HG02981 (cell line): ENCODE measurements around the gene PVALB.

ENCODE experiments used
- ATAC-seq: cut with Tn5 transposase; IDR thresholded peaks from one replicate; pipeline ENCODE4 v1.9.1; 2021; ENCODE audit warnings: mild to moderate bottlenecking, moderate library complexity; ENCODE audit not compliant: unreplicated experiment

The PVALB gene

DNA sequence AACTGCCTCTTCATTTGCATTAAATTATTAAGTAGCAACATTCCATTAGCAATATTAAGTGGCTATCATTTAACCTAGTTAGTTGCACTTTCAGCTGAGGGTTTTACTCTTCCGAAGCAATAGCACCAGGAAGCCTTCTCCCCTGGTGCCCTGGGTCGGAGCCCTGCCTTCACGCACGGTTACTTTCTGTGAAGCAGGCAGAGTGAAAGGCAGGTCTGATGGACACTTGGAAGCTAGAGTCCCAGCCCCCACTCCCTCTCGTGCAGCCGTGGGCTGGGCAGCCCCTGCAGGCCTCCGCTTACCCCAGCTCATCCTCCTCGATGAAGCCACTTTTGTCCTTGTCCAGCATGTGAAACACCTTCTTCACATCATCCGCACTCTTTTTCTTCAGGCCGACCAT is 2.0 kb downstream of the PVALB start:
- ATAC-seq = no peak

DNA sequence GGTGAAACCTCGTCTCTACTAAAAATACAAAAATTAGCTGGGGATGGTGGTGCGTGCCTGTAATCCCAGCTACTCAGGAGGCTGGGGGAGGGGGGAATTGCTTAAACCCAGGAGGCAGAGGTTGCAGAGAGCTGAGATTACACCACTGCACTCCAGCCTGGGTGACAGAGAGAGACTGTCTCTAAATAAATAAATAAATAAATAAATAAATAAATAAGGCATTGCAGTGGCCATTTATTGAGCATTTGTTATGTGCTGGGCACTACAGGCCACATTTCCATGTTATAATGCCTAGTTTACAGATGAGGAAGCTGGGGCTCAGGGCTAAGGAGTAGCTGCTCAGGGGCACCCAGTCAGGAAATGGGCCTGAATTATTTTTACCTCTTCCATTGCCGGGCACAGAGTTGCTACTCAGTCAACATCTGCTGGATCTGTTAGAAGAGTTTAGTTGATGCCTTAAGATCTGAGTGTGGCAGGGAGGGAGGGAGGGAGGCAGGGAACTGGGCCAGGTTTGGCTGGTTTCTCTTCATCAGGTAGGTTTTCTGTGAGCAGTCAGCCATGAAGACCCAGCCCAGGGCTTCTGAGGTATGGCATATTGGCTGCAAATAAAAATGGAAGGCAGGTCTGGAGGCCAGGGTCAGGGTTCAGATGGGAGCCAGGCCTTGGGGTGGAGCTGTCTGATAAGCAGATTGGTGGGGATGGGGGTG is 5.6 kb downstream of the PVALB start:
- ATAC-seq = no peak

DNA sequence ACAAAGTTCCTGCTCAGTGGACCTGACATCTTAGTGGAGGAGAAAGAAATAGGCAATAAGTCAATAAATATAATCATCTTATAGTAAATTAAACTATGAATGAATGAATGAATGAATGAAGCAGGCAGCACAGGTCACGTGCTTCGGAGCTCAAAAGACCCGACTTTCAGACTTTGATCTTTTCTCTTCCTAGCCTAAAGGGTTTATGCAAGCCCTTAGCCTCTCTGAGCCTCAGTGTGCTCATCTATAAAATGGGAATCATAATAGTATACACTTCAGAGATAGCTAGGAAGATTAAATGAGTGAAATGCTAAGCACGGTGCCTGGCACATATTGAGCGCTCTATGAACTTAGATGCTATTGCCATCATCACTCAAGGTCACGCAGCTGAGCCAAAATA is 7.5 kb downstream of the PVALB start:
- ATAC-seq = no peak

DNA sequence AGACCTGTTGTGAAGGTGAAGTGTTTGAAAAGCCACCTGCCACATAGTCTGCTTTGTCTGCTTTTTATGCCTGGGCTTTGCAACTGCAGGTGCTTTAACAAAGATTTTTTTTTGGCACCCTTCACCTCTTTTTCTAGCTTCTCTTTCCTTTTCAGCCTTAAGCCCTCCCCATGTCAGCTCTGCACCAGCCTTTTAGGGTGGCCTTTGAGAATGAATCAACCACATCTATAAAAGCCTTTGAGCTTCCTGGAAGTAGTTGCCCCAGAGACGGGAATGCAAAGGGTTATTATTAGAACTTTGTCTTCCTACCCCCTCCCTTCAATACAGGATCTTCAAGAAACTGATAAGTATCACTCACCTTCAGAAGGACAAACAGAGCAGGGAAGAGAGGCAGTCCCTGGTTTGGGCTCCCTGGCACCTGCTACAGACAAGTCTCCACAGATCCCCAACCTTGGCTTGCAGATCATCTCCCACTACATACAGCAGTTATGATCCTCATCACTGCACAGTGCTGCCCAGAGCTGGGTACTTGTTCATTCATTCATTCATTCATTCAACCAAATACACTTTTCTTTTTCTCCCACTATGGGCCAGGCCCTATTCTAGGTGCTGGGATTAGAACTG is 8.0 kb downstream of the PVALB start:
- no peak for ATAC-seq

DNA sequence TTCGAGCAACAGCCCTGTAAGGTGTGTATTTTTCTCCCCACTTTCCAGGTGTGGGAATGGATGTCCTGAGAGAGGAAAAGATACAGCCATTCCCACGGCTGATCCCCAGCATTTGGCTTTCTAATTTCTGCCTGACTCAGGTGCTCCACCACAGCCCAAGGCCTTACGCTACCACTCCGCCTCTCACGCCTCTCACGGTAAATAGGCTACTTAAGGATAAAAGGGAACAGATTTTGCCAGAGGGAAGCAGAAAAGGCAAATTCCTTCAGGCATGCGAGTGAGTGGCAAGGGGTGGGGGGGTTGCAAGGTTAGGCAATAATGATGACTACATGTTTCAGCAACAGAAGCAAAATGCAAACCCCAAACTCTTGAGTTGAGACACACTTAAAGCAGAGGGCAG is 9.2 kb downstream of the PVALB start:
- ATAC-seq = no peak

DNA sequence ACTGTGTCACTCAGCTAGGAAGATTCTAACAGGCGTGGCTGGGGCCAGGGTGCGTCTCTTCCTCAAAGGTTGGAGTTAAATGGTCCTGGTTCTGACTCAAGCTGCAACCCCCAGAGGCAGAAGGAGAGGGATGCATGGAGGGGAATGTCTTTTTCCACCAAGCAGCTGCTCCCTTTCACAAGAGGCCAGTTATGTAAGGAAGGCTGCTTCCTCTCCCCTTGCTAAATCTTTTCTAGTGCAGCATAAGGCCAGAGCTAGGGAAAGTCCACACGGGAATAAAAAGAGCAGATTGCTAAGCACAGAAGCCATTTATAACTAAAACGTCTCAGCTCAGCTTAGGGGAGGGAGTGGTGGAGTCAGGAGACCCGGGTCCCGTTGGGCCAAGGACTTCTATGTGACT is 10.0 kb downstream of the PVALB start:
- ATAC-seq = no peak

DNA sequence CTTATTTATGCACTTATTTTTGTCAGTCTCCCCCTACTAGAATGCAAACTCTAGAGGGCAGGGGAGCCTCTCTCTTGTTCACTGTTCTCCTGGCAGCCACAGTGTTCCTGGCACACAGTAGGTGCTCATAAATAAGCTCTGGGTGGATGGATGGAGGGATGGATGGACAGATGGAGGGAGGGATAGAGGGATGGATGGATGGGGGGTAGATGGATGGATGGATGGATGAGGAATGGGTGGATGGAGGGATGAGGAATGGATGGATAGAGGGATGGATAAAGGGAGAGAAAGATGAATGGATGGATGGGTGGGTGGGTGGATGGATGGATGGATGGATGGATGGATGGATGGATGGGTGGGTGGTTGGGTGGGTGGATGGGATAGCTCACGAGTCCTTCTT is 13.5 kb downstream of the PVALB start:
- ATAC-seq = no peak

DNA sequence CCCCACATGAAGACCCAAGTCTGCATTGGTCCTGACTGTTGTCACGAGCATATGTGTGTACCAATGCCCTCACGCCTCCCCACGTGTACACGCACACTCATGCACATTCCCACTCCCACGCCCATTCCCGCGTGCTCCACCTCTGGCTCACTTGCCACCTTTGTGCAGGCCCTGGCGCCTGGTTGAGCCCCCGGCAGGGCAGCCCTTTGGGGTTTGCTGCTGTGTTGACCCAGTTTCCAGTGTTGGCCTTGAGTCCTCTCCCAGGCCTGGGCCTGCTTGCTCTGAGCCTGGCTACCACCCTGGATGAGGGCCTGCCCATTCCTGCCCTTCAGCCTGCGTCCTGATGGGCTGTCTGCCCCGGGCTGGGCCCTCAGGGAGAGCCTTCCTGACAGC is 18.2 kb downstream of the PVALB start:
- no peak for ATAC-seq

DNA sequence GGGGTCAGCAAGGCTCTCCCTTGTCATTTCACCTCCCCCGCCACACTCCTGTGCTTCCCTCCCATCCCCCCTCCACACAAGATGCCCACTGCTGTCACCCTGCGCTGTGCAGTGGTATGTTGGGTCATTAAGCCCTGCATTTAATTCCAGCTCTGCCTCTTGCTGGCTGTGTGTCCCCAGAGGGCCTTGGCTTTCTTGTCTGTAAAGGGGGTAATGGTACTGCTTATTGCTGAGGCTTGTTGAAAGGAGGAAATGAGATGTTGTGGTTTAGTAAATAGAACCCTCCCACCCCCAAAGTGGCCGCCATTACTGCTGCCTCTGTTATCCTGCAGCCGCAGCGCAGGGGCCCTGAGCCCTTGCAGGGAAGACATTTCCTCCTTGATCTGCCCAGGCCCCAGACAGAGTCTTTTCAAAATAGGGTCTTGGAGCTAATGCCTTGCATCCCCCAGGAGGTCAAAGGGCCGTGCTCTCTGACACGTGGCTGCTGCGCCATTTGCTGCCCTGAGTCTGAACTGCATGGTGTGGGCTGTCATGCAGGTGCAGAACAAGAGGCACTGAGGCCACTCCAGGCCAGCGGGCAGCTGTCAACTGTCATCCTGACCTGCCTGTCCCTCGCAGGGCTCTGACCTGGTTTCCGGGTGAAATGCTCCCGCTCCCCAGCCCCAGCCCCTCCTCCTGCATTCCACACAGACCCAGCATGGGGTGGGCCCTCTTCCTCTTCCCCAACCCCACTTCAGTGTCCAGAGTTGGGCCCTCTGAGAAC is 18.7 kb downstream of the PVALB start:
- ATAC-seq = no peak

DNA sequence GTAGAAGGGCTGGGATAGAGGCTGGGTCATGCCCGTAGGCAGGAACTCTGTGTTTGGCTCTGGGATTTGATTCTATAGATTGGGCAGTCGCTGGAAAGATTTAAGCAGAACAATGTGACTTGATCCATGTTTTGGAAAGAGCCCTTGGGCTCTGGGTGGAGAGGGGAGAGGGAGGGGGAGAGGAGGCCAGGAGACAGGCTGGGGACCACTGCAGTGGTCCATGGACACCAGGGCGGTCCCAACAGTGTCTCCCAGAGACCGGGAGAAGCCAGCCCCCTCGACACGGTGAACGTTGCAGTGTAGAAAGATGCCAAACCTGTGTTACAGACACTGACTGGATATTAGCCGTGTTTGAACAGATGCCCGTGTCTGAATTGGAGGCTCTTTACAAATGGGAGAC is 19.5 kb downstream of the PVALB start:
- ATAC-seq = no peak

DNA sequence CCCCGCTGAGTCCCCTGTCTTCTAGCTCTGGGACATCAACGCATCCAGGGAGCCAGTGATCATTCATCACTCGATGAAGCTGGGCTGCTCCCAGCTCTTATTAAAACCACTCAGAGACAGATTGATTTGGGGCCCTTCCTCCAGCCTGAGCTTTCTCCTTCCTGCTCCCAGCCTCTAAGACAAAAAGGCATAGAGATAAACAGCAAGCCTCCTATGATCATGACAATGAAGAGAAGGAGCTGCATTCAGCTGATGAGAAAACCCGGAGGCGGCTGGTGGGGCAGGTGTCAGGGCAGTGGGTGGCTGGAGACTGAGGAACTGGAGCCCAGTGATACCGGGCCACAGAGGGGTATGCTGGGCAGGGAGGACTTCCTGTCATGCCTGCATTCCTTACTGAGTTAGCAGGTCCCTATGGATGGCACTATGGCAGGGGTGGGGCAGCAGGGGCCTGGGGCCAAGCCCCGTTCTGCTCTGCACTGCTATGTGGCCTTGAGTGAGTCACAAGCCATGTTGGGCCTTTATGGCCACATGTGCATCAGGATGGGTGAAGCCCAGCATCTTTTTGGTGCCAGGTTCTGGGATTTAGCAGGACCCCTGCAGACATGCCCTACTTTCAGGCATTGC is 20.2 kb downstream of the PVALB start:
- ATAC-seq = no peak

DNA sequence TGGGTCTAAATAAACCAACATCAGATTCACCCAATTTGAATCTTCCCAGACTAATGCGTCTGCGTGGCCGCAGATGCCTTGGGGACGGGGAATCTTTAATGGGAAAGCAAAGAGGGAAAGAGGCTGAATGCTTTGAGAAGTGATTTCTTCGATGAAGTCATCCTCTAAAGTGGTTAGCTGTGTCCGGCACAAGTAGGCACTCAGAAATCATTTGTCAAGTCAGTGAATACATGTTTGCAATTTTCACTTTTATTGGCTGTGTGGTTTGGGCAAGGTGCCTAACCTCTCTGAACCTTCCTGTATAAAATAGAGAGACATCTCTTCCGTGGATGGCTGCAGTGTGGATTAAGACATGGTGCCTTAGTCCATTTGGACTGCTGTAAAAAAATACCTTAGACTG is 21.2 kb downstream of the PVALB start:
- no peak for ATAC-seq

DNA sequence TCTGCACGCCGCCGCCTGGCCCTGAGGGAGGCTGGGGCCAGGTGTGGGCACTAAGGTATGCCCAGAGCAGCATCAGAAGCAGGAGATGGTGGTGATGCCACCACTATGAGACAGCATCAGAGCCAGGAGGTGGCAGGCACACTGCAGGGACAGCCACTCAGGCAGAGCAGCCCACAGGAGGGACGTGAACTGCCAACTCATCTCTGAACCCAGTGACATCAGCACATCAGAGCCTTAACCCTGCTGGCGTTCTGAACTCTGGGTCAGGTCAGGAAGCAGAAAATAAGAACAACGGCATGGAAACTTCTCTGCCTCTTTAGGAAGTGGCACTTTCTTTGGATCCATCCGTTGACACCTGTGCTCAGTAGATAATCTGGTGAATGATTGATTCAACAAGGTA is 26.2 kb downstream of the PVALB start:
- no peak for ATAC-seq

DNA sequence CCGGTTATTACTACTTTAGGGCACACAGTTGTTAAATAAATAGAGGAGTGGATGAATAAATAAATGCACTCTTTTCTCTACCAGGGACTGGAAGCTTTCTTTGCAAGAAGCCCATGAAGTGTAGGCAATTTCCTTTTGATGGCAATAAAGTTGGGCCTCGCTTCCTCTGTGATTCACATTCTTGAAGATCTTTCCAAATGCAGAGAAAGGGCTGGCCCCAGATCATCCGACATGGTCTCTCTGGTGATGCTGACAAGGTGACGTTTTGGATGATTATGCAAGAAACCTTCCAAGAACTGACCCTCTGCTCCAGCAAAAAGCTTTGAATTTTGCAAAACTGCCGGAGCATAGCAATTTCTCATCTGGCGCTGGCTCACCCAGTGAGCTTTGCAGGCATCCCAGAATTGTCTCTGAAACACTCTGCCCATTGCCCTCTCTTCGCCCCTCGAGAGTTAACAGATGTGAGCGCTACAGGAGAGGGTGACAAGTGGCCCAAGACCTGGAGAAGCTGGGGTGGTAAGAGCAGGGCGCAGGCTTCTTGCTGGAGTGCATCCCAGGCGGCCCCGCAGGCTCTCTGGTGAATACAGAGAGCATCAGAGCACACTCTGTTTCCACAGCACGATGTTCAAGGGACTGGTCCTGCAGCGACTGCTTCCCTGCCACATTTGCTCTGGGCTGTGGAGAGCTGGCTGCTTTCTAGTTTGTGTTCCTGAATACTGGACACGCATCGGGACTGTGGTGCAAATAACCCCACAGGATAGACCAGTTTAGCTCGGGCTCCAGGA is 29.4 kb downstream of the PVALB start:
- ATAC-seq = no peak

DNA sequence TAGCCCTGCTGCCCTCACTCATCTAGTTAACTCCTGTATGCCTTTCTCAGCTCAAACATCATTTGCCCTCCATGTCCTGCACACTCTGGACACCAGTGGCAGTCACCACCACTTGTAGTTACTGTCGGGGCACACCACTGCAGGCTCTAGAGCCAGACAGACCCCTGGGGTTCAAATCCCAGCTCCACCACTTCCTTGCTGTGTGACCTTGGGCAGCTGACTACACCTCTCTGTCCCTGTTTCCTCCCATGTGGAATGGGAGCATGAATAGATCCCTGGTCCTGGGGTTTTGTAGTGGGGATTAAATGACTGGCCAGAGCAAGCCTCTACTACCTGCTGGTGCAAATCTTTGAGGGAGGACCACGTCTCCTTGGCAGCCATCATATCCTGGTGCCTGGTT is 33.1 kb downstream of the PVALB start:
- no peak for ATAC-seq

DNA sequence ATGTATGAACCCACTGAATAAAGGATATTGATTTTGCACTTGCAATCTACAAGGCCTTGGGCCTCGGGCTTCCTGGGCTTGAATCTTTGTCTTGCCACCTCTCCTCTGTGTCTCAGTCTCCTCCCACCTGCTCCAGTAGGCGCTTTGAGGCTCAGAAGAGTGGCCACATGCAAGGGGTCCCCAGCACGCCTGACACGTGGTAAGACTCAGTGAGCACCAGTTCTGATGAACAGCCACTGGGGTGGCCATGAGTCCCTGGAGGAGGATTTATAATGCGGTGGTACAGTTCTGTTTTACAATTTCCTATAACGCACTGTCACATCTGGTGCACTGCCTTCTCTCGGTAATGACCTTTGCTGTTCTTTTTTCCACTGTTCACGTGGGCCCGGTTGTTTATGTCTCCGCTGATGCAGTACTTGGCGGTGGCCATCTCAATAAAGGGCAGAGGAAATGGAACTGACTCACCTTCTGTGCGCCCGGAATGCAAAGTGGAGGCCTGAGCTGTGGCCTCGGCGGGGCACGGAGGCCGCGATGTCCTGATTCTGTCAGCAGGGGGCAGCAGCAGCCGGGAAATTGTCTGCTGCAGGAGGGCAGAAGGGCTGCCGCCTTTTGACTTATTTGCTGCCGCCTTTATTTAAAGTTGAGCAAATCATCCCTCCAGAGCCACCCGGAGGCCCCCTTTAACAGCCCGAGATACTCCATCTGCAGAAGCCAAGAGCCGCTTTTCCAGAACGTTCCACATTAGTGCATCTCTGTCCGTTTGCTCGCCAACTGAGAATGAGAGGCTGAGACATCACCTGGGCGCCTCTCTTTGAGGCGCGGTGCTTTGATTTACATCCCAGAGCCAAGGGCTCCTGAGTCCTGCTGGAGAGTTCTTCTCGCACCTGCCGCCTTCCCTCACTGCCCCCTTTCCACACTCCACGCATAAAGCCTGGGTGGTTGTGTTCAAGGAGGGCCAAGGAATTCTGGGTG is 34.9 kb downstream of the PVALB start:
- ATAC-seq = peak; percentile 66

DNA sequence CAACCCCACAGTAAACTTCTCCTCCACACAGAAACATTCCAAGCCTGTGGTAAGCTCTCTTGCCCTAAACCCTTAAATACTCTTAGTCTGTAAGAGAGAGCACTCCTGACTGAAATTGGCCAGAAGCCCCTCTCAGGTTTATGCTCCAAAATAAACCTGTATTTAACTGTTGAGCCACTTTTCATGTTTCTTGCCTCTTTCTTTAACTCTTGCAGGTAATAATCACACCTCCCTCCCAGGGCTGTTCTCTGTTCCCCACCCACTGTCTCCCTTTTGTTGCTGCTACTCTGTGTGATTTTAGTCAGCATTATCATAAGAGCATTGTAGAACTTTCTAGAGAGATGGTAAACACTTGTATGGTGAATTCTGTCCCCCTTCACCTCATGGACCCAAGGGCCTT is 38.8 kb downstream of the PVALB start:
- no peak for ATAC-seq

DNA sequence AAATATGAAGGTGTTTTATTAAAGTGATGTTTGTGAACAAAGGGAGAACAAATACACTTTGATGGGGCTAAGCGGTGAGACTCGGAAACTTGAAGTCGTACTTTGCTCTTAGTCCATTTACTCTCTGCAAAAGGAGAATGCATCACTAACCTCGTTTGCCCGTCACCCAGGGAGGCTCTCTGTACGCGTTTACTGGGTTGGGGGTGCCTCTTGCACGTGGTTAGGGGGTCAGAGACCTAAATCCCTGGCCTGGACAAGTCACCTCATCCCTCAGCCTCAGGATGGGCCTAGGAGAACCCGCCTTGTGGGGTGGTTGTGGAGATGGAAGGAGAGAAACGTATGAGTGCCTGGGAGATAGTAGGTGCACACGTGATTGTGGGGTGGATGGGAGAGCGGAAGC is 40.1 kb downstream of the PVALB start:
- no peak for ATAC-seq

DNA sequence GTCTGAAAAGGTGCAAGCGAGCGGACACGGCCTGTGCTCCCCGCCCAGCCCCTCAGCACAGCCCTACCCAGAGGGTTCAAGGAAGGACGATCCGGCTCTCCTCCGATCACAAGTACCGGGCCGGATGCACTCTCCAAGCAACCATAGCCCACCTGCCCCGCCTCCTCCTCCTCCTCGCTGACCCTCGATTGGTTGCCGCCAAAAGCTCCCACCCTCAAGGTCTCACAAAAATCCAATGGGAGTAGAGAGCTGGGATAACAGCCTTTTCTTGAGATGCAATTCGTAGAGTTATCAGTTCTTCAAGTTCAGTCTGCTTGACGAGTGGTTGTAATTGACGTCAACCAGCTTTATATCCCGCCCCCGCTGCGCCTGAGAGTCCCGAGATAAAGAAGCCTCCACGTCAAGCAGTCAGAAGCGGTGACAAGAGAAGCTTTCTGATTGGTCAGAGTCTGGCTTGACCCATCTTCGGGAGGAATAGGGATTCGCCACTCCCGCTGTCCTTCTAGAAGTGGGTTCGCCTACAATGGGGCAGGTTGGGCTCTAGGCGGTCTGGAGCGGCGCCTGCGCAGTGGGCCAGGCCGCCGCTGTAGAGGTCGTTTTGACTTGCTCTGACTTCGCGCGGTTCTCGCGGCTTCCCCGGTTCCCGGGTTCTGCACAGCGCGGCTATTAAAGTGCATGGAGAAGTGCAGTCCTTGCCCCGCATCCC is 40.7 kb downstream of the PVALB start, which contains the start of gene IFT27:
TSS of gene IFT27 (minus strand) at position 156 of the 706 bp plus-strand sequence. CDS start 412 bp downstream, outside the sequence.
- ATAC-seq = peak; percentile 84
